MCF 10A (cell line): ENCODE measurements around the gene ZBTB14. TPM values are rescaled to one million over a fixed set of nuclear protein-coding genes. Genes with fewer than 3 reads are reported as not detected.
A peak's percentile ranks its signal among the peaks of the same experiment; 100 is the strongest.

ENCODE experiments used
- BruUV-seq: library from RNA; stranded (reverse); fragments of 400-500 nt; replicated peaks from 2 replicates; lab custom pipeline; 2021; lab: Mats Ljungman, UMichigan
- CTCF ChIA-PET: fragments of 300-600 bp; sonication (Branson Sonifier 250); formaldehyde crosslinking; extraction: SDS; loops from one replicate; lab custom pipeline; 2021; ENCODE audit warnings: antibody characterized with exemption, inconsistent platforms; lab: Yijun Ruan, JAX
- POLR2A ChIA-PET: fragments of 300-600, 350-650 bp; sonication (Branson Sonifier 250); formaldehyde crosslinking; extraction: SDS; loops from one replicate; lab custom pipeline; 2020; ENCODE audit warnings: antibody characterized with exemption, inconsistent platforms; lab: Yijun Ruan, JAX
- DNase-seq: peaks from one replicate; pipeline ENCODE4 v3.0.0-alpha.2; 2018; ENCODE audit not compliant: unreplicated experiment
- H3K27ac Mint-ChIP-seq: one replicate; pipeline ENCODE4 v1.8.0; 2022; ENCODE audit warnings: mild to moderate bottlenecking, low read depth, mixed read lengths; ENCODE audit not compliant: unreplicated experiment
- H3K27me3 Mint-ChIP-seq: one replicate; pipeline ENCODE4 v1.8.0; 2022; ENCODE audit warnings: mixed read lengths; ENCODE audit not compliant: insufficient read depth, unreplicated experiment
- H3K36me3 Mint-ChIP-seq: one replicate; pipeline ENCODE4 v1.8.0; 2022; ENCODE audit warnings: mild to moderate bottlenecking, moderate library complexity, mixed read lengths; ENCODE audit not compliant: insufficient read depth, unreplicated experiment
- H3K4me1 Mint-ChIP-seq: one replicate; pipeline ENCODE4 v1.8.0; 2022; ENCODE audit warnings: mixed read lengths; ENCODE audit not compliant: insufficient read depth, unreplicated experiment
- H3K4me3 Mint-ChIP-seq: one replicate; pipeline ENCODE4 v1.8.0; 2022; ENCODE audit warnings: mild to moderate bottlenecking, moderate library complexity, mixed read lengths; ENCODE audit not compliant: unreplicated experiment
- H3K9me3 Mint-ChIP-seq: one replicate; pipeline ENCODE4 v1.8.0; 2022; ENCODE audit warnings: mixed read lengths; ENCODE audit not compliant: unreplicated experiment
- CTCF ChIP-seq: fragments of 200-600 bp; IDR thresholded peaks from one replicate; pipeline ENCODE4 v1.8.0; 2022; ENCODE audit warnings: antibody characterized with exemption, mild to moderate bottlenecking; ENCODE audit not compliant: unreplicated experiment
- intact Hi-C: fragments of 100-400 bp; cut with micrococcal nuclease; formaldehyde crosslinking; loops from 2 replicates; pipeline ENCODE4 v1.14.1; 2022
- total RNA-seq: library from RNA; stranded (reverse); gene quantifications from 2 replicates; pipeline ENCODE4 v1.2.3, GENCODE V29; 2022

ZBTB14 gene
- total RNA-seq, 1 experiment from 2014 or later, result 7.3 TPM

- H3K9me3 Mint-ChIP-seq, result no peaks in the 10 kb centered on the region
- ChIA-PET CTCF (interaction anchor here (0.6 to 0.7 kb wide), 3 partner anchors 64 to 179 kb away, joined by 3 to 4 read pairs (median 3); no protein-coding TSS in a partner anchor), POLR2A (interaction anchor here (0.6 to 3.5 kb wide), 2 partner anchors 9 to 283 kb away, joined by 3 to 22 read pairs; partner anchors contain the start of gene ZBTB14)
- H3K27me3 Mint-ChIP-seq, result no peaks in the 10 kb centered on the region
- TF ChIP-seq CTCF, result no peak
- no peak for DNase-seq
- H3K4me3 Mint-ChIP-seq, result no peak overlapping the region
- H3K4me1 Mint-ChIP-seq, result no peaks in the 10 kb centered on the region
- peaks cover 5% of the 10 kb centered on the region for H3K36me3 Mint-ChIP-seq
- intact Hi-C loops, result no loop called here
- H3K27ac Mint-ChIP-seq, result no peak overlapping the region
- BruUV-seq, result no TSS peak
Measured at GRCh38 chr18:5285326-5285725, 10.2 kb downstream of the ZBTB14 start.

GRCh38 chr18:5284808-5285207 is 10.7 kb downstream of the ZBTB14 start:
- Mint-ChIP-seq H3K4me3 (no peak overlapping the region), H3K36me3 (no peaks in the 10 kb centered on the region), H3K27ac (no peak overlapping the region), H3K9me3 (no peaks in the 10 kb centered on the region), H3K27me3 (no peaks in the 10 kb centered on the region), H3K4me1 (no peaks in the 10 kb centered on the region)
- no peak for TF ChIP-seq CTCF
- intact Hi-C loops, result no loop called here
- DNase-seq, result peak; percentile 35
- POLR2A ChIA-PET, result interaction anchor here (3.5 kb wide), 1 partner anchor 10 kb away, joined by 22 read pairs; the partner anchor contains the start of gene ZBTB14
- CTCF ChIA-PET, result interaction anchor here (0.6 kb wide), 1 partner anchor 120 kb away, joined by 3 read pairs; no protein-coding TSS in a partner anchor
- no TSS peak for BruUV-seq

- BruUV-seq, result no TSS peak
- intact Hi-C loops, result no loop called here
- POLR2A ChIA-PET, result interaction anchor here (3.5 kb wide), 1 partner anchor 12 kb away, joined by 22 read pairs; the partner anchor contains the start of gene ZBTB14
Measured at GRCh38 chr18:5282770-5283169, 12.8 kb downstream of the ZBTB14 start.

GRCh38 chr18:5276947-5277346 is 18.6 kb downstream of the ZBTB14 start:
- no peaks in the 10 kb centered on the region for H3K27me3 Mint-ChIP-seq
- no peak for DNase-seq
- no peak overlapping the region for H3K4me3 Mint-ChIP-seq
- ChIA-PET CTCF (no interaction called here), POLR2A (no interaction called here)
- intact Hi-C loops, result no loop called here
- H3K4me1 Mint-ChIP-seq, result no peaks in the 10 kb centered on the region
- no TSS peak for BruUV-seq
- H3K27ac Mint-ChIP-seq, result no peak overlapping the region
- no peak for TF ChIP-seq CTCF
- H3K36me3 Mint-ChIP-seq, result no peaks in the 10 kb centered on the region
- H3K9me3 Mint-ChIP-seq, result peaks cover 4% of the 10 kb centered on the region

More at GRCh38 chr18:5282770-5283169, 12.8 kb downstream of the ZBTB14 start:
- H3K9me3 Mint-ChIP-seq, result no peaks in the 10 kb centered on the region
- TF ChIP-seq CTCF, result no peak
- no peaks in the 10 kb centered on the region for H3K4me1 Mint-ChIP-seq
- H3K36me3 Mint-ChIP-seq, result no peaks in the 10 kb centered on the region
- CTCF ChIA-PET, result no interaction called here
- H3K4me3 Mint-ChIP-seq, result no peak overlapping the region
- H3K27me3 Mint-ChIP-seq, result no peaks in the 10 kb centered on the region
- no peak overlapping the region for H3K27ac Mint-ChIP-seq
- no peak for DNase-seq
